Hematopoietic multipotent progenitor cell treated with erythropoietin and hydrocortisone succinate and interleukin-3 and kit ligand, for 15 days (in vitro differentiated cells): ENCODE data around the gene OTOA.
"Not testable (repeated sequence)": the region's sequence is repeated elsewhere in the genome, so short reads cannot be mapped to it uniquely, and the experiment has no call there.

Experiments used
- DNase-seq: peaks from one replicate; pipeline ENCODE4 v3.0.0-alpha.2; 2015; ENCODE audit warnings: low spot score

Gene OTOA

DNA sequence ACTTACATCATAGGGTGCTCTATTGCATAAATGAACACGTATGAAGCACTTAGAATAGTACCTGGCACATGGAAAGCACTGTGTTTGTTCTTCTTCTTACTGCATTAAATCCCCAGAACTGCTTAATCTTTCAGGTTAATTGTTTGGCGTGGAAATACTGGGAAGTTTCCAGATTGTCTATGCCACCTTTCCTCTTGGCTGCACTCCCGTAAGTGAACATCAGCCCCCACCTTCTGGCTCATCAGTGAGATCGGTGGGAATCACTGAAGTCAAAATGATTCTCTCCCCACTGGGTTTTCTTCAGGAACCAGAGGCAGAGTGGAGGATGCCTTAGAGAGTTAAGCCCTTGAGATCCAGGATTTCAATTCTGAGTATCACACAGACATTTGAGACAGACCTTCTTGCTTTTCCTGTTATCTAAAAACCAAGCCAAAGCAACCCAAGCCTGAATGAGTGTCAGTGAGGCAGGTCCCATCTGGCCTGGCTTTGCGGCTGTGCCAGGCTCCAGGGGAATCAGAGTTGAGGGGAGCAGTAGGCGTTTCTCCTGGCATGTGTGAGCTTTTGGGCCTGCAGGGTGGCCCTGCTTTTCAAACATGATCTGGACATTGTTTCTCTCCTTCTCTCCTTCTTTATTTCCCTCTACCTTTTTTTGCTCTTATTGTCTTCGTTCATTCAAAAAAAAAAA lies 59.1 kb downstream of the OTOA start:
- no peak for DNase-seq

DNA sequence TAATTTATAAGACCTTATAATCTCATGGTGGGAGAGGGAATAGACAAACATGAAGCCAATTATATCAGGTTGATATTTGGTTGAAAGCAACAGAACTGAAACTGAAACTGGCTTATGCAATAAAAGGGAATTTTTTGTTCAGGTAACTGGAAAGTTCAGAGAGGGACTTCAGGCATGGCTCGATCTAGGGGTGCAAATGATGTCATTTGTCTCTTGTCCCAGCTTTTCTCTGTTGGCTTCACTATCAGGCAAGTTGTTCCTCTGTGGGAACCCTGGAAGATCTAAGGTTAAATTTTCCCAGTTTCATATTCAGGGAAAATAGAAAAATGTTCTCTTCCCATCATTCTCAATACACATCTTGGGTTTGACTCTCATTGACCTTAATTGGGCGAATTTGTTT lies 59.8 kb downstream of the OTOA start:
- no peak for DNase-seq

DNA sequence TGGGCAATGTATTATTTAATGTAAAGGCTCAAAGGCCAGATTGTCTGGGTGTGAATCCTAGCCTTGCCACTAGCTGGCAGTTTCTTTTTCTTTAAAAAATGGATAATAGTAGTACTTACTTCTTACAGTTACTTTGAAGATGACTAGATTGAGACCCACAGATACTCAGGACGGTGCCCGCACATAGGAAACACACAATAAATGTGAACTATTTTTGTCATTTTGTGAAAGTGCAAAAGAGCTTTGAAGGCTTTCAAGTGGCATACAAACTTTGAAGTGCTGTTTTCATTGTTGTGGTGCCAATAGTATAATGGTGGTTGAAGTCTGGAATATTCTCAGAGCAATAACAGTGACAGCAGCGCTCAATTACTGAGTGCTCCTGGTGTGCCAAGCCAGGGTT lies 63.6 kb downstream of the OTOA start:
- no peak for DNase-seq

GRCh38 chr16:21731233-21731632 lies 67.5 kb downstream of the OTOA start:
- DNase-seq: not testable (repeated sequence)

- DNase-seq: not testable (repeated sequence)
Measured at GRCh38 chr16:21740637-21741036, 76.9 kb downstream of the OTOA start.

DNA sequence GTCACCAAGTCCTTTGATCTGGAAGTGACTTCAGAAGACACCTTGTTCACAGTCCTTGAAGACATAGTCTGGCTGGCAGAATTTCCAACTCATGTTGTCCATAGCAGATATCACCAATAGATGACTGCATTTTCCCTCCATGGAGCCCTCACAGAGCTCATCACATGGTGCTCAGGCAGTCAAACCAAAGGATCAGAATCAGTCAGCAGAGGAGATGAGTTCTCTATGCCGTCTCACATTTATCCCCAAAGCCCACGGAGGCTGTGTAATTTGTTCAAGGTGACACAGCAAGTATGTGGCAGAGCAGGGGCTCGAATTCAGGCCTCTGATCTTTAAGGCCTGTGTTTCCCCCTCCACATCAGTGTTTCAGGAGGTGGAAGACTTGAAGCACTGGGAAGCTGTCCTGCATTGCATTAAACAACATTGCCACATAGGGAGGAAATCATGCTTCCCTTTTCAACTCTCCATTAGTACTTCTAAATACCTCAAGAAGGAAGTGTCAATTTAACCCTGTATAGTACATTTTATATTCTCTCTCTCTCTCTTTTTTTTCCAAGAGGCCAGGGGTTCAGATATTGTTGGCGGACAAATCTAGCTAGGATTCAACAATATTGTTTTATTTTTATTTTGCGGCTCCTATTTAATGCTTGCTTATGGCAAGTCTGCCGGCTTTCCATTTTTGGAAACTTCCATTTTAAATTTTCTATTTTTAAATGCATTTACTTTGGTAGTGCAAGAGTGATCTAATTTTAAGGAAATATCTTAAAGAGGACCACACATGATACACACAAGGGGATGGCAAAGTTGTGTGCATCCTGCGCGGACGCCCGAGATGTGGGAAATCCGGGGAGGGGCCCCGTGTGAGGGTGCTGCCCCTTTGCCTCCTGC lies 92.7 kb downstream of the OTOA start:
- peak; percentile 1 for DNase-seq

- not testable (repeated sequence) for DNase-seq
Measured at GRCh38 chr16:21757080-21757671, 93.4 kb downstream of the OTOA start.

GRCh38 chr16:21768280-21768679 lies 104.5 kb downstream of the OTOA start:
- DNase-seq: not testable (repeated sequence)

DNA sequence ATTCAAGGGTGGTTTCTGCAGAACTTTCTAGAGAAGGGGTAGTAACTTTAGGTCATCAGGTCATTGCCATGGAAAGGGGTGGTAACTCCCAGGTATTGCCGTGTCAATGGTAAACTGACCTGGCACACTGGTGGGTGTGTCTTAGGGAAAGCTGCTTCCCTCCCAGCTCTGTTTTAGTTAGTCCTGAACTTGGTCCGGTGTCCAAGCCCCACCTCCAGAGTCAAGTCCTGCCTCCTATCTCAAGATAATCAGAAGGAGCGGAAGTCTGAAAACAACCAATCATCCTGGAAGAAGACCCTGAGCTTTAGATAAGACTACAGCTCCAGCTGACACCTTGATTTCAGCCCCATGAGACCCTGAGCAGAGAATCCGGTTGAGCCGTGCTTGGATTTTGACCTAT lies 105.0 kb downstream of the OTOA start:
- DNase-seq: not testable (repeated sequence)

GRCh38 chr16:21769284-21769683 lies 105.5 kb downstream of the OTOA start:
- DNase-seq: not testable (repeated sequence)

DNA sequence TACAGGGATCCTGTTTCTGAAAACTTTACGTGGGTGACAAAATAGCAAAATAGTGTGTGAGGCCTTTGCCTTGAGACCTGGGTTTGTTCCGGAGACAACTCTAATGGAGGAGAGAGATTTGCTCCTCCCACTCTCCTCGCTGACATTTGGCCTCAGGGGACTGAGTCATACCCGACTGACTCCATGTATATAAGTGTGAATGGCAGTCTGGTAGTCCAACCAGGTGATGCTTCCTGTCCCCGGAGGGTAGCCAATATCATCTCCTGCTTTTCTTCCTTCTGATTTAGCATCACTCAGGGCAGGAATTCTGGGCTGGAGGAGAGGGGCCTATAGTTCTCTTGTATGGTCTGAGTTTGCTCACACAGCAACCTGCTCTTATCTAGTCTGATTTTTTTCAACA lies 106.8 kb downstream of the OTOA start:
- not testable (repeated sequence) for DNase-seq

DNA sequence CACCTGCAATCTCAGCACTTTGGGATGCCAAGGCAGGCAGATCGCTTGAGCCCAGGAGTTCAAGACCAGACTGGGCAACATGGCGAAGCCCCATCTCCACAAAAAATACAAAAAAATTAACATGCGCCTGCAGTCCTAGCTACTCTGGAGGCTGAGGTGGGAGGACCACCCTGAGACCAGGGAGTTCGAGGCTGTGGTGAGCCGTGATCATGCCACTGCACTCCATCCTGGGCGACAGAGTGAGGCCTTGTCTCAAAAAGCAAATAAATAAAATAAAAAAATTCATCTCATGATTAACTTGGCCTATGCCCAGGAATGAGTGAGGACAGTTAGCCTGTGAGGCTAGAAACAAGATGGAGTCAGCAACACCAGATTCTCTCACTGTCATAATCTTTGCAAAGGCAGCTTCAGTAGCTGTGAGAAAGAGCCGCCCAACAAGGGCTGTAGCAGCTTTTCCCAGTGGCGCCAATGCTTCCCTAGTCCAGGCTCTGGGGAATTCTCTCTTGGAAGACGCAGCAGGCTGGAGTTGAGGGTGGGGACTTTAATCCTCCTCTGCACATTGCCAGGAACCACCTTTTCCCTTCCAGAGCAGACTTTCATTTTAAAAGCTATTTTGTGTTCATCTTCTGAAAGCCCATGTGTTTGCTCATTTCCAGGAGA lies 108.9 kb downstream of the OTOA start:
- not testable (repeated sequence) for DNase-seq

- DNase-seq: not testable (repeated sequence)
Measured at GRCh38 chr16:21773207-21773553, 109.4 kb downstream of the OTOA start.

- not testable (repeated sequence) for DNase-seq
Measured at GRCh38 chr16:21780525-21780924, 116.8 kb downstream of the OTOA start.

- not testable (repeated sequence) for DNase-seq
Measured at GRCh38 chr16:21790506-21790905, 126.7 kb downstream of the OTOA start.

DNA sequence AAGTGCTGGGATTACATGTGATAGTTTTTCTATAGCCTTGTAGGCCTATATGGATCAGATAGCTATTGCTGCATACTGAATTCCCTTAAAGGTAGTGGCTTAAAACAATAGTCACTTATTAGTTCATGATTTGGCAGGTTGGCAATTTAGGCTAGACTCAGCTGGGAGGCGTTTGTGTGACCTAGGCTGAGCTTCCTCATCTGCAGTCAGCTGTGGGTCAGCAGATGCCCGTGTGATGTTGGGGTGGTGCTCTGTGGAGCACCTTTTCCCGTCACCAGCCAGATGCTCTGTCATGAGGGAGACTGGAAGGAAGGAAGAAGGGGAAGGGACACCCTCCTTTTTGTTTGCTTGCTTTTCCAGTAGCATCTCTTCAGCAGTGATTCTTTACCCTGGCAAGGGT lies 129.5 kb downstream of the OTOA start:
- not testable (repeated sequence) for DNase-seq

DNA sequence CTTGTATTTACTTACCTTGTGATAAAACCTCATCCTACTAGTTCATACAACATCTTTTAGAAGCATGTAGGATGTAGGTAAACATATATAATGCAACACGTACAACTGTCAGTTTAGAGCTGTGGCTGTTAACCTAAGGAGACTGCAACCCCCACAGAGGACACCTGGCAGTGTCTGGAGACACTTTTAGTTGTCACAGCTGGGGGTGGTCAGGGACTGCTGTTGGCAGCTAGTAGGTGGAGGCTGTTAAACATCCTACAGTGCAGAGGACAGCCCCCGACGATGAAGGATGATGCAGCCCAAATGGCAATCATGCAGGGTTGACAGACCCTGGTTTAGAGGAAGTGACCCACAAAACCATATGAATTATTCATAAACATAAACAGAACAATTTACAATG lies 134.8 kb downstream of the OTOA start:
- DNase-seq: not testable (repeated sequence)

DNA sequence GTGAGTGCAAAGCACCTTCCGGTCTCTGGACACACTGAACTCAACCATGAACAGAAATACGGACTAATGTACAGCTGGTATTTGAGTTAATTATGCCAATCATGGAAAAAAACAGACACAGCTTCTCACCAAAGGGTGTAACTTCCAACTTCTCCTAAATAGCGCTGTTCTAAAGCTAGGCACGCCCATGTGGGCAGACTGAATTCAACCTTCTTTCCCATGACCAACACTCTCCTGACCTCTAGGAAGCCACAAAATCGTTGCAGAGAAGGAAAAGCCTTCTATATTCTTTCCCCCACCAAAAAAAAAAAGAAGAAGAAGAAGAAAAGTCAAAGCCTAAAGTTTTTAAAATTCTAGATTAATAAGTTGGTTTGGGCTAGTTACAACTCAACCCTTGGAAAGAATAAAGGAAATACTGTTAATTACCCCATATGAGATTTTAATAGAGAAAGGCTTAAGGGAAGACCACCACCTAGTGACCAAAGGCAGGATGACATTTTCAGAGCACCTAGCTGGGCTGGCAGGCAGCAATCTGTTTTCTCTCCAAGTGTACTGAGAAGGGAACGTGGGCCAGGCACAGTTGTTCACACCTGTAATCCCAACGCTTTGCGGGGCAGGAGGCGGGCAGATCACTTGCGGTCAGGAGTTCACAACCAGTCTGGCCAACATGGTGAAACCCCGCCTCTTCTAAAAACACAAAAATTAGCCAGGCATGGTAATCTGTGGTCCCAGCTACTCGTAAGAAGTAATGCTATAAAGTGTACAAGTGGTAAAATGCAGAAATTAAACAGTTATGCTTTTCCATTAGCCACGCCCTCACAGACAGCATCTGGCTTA lies 138.0 kb downstream of the OTOA start:
- peak; percentile 24 for DNase-seq

DNA sequence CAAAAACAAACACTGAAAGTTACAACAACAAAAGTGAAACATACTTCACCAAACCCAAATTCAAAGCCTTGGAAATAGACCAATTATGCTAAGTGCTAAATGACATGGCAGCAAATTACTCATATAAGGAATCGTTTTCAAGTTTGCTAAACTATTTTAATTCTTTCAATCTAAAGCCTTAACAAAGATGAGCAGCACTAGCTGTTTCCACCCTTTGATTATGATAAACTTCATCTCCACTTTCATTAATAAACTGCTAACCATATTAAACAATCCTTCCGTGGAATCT lies 138.6 kb downstream of the OTOA start:
- not testable (repeated sequence) for DNase-seq
